AG10803 (cell line): ENCODE measurements around the gene BARHL2.

Experiments used
- DNase-seq: peaks from one replicate; pipeline ENCODE4 v3.0.0; 2010; ENCODE audit warnings: low read depth
- H3K4me3 ChIP-seq: 2 replicates; pipeline ENCODE4 v1.5.1; 2011; ENCODE audit warnings: mild to moderate bottlenecking, low read length, control low read depth
- TF ChIP-seq, protein P1 (sequence below): conservative IDR thresholded peaks from 2 replicates; pipeline ENCODE4 v1.5.1; 2011; ENCODE audit warnings: mild to moderate bottlenecking, low read length, control low read depth, inconsistent platforms

The BARHL2 gene

DNA sequence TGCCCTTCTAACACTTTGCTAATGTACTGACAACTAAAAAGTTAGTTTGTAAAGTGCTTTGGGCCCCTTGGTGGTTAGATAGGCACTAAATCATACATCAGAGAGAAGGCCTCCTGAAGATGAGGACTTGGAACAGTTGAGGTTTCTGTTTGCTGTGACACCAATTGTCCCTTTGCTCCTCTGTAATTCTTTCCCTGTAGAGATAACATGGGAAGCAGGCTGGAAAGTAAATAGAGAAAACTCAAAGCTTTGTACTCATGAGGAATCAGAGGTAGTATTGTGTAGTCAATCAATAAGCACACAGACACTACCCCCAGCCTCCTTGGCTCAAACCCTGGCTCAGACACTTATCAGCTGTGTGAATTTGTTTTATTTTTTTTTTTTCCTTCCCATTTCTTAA is 31.6 kb upstream of the BARHL2 start:
- H3K4me3 ChIP-seq = no peak overlapping the region
- TF ChIP-seq, protein P1, sequence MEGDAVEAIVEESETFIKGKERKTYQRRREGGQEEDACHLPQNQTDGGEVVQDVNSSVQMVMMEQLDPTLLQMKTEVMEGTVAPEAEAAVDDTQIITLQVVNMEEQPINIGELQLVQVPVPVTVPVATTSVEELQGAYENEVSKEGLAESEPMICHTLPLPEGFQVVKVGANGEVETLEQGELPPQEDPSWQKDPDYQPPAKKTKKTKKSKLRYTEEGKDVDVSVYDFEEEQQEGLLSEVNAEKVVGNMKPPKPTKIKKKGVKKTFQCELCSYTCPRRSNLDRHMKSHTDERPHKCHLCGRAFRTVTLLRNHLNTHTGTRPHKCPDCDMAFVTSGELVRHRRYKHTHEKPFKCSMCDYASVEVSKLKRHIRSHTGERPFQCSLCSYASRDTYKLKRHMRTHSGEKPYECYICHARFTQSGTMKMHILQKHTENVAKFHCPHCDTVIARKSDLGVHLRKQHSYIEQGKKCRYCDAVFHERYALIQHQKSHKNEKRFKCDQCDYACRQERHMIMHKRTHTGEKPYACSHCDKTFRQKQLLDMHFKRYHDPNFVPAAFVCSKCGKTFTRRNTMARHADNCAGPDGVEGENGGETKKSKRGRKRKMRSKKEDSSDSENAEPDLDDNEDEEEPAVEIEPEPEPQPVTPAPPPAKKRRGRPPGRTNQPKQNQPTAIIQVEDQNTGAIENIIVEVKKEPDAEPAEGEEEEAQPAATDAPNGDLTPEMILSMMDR = no peak
- no peak for DNase-seq

DNA sequence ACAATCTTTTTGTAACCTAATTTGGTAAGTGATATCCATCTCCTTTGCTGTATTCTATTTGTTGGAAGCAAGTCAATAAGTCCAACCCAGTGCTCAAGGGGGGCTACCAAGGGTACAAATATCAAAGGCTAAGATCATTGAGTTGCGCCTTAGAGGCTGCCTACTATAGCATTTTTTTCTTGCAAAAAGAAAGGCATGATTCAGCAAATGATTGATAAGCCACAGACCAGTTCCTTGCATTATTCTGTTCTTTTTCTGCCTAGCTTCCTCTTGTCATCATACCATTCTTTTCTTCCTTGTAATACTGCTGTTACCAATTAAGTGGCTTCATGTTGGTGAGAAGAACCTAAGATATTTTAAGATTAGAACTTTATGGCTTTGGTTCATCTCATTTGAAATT is 29.8 kb upstream of the BARHL2 start:
- TF ChIP-seq, protein P1 = no peak

DNA sequence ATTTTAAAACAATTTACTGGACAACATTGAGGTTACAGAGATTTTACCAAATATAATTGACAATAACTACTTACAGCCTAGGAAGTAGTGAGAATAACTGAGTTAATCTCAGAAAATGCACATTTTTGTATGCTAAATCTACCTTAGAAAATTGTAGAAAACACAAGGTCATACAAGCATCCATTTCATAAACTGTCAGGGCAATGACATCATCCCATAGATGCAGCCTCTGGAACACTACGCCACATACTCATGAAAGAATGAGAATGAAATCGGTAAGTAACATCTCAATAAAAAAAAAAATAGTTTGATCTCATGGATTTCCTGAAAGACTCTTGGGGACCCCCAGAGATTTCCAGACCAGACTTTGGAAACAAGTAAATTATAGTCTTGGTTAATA is 28.9 kb upstream of the BARHL2 start:
- TF ChIP-seq, protein P1 = no peak
- DNase-seq = no peak
- H3K4me3 ChIP-seq = no peak overlapping the region

More for the DNA sequence above, 29.8 kb upstream of the BARHL2 start:
- no peak for DNase-seq
- no peak overlapping the region for H3K4me3 ChIP-seq

DNA sequence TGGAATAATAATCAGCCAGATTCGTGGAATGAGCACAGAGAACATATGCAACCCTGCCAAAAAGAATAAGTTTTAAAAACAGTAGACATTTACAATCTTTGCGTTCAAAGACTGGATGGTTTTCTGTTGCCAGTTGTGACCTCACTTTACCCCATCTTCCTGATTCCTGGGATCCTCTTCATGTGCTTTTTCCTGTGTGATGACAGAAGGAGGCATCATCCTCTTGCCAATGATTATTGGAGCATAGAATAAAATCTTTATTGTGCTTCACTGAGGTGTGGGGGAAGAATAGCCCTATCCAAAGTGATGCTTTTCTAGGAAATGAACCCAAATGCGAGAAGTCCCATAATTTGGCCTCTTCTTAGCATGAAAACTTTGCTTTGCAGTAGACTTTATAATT is 15.0 kb upstream of the BARHL2 start:
- TF ChIP-seq, protein P1 = no peak
- no peak for DNase-seq
- no peak overlapping the region for H3K4me3 ChIP-seq

DNA sequence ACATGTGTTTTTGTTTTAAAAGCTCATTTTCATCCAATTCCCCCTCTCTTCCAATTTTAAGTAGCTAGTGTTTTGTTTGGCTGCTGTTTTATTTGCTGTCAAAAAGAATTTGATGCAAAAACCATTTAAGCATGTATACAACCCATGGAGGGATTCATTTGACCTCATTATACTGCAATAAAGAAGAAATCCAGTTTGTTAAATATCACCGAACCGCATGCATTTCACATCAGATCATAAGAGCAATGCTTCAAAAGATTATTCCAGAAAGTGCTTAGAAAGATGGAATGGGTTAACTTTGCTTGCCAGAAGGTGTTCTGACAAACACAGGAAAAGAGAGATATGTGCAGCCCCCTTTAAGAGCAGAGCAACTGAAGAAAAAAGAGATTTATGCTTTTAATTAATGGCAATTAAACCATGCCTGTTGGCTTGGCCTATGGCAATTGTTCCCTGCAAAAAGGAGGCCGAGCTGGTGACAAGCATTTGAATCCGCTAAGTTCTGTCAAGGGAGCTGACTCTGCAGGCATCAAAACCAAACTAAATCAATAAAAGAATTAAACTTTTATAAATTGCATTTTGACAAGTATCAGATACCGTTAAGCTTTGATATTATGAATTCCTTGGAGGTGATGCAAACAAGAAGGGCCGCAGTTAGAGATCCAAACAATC is 14.4 kb upstream of the BARHL2 start:
- TF ChIP-seq, protein P1 = no peak
- DNase-seq = no peak
- H3K4me3 ChIP-seq = no peak overlapping the region

DNA sequence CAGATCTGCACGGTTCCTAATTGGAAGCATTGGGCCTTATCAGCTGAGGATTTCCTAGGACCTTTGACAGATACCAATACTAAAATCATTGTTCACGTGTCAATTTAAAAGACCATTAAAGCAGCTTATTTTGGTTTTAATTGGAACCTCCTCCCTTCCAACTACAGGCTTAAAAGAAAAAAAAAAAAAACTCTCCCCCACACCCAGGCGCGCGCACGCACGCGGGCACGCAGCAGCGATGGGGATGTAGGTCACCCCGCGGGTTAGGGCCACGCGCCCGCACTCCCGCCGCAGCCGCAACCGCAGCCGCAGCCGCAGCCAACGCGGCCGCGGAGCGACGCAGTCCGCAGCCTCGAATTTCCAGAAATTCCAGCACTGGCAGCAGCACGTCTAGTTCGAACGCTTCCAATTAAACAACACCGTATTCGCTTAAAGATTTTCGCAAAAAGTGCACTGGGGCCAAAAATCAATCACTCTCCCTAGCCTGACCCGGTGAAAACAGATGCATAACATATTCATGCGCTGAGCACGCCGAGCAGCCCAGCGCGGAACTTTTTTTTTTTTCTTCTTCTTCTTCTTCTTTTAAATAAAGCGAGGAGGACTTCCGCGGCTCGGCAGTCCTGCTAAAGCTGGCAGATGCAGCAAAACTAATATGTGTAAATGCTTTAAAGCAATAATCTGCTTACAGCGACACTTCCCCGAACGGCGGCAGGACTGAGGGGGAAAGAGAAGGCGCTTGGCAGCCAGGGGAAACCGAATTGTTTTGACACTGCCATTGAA is 13.3 kb upstream of the BARHL2 start:
- H3K4me3 ChIP-seq = no peak overlapping the region
- DNase-seq = peak; percentile 12
- TF ChIP-seq, protein P1 = no peak

DNA sequence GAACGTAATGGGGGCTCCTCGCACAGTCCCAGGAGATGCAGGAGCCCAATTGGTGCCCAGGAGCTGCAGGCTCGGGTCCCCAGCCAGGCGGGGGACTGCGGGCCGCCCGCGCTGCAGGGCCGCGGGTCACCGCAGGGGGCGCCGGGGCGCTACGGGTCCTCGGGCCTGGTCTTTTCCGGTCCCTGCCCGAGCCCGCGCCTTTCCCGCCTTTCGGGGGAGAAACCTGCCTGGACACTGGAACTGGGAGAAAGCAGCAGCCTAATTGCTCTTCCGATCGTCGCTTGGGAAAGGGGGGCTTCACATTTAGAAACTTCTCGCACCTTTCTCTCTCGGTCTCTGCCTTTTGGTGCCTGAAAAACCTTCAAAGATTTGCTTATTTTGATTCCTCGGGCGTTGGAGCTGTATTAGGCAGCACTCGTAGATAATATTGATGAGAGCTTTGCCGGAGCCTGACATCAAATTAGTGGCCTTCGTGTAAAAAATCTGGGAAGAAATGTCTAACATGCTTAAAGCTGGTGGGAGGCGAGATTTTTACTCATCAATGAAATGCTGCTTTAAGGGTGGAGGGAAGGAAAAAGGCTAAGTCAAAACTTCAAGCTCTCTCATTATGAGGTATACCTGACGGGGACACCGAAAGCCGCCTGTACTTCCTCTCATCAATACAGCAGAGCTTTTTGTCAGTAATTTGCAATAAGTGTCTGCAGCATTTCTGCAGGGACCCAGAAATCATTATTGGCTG is 12.6 kb upstream of the BARHL2 start:
- TF ChIP-seq, protein P1 = no peak
- H3K4me3 ChIP-seq = no peak overlapping the region

More for the DNA sequence above, 12.6 kb upstream of the BARHL2 start:
- no peak for DNase-seq
